ENCODE results near the gene CFI. TPM values are rescaled to one million over a fixed set of nuclear protein-coding genes. Genes with fewer than 3 reads are reported as not detected.
A peak's percentile ranks its signal among the peaks of the same experiment; 100 is the strongest.

Gene CFI
- 3.0 and 4.2 TPM in 2 replicates for total RNA-seq

- H3K4me3 ChIP-seq (ENCODE audit: low read depth, low read length) = peak within 1 kb of the TSS; percentile 40
- no peak for TF ChIP-seq CTCF (IDR thresholded peaks at IDR 0.05; ENCODE audit: insufficient read depth, low read length, poor library complexity, severe bottlenecking)
- DNase-seq (ENCODE audit: low read depth) = no peak
Observed at GRCh38 chr4:109801895-109802319, at the start of gene CFI. Gene CFI (minus strand): TSS chr4:109801999. CDS start chr4:109801971, 28 bp downstream.

GRCh38 chr4:109850601-109851000 is 48.8 kb upstream of the CFI start:
- H3K36me3 ChIP-seq (ENCODE audit: control insufficient read depth, insufficient read depth, low read length) = no peaks in the 10 kb centered on the region
- no peaks in the 10 kb centered on the region for H3K27me3 ChIP-seq (ENCODE audit: control insufficient read depth, insufficient read depth, low read length)
- DNase-seq (ENCODE audit: low read depth) = no peak
- no peak overlapping the region for H3K4me3 ChIP-seq (ENCODE audit: low read depth, low read length)
- no peak for TF ChIP-seq CTCF (IDR thresholded peaks at IDR 0.05; ENCODE audit: insufficient read depth, low read length, poor library complexity, severe bottlenecking)

More at GRCh38 chr4:109801895-109802319, at the start of gene CFI:
- Histone ChIP-seq H3K36me3 (ENCODE audit: control insufficient read depth, insufficient read depth, low read length) (no peaks in the 10 kb centered on the region), H3K27me3 (ENCODE audit: control insufficient read depth, insufficient read depth, low read length) (no peaks in the 10 kb centered on the region)

GRCh38 chr4:109848501-109848900 is 46.7 kb upstream of the CFI start:
- Histone ChIP-seq H3K27me3 (ENCODE audit: control insufficient read depth, insufficient read depth, low read length) (no peaks in the 10 kb centered on the region), H3K4me3 (ENCODE audit: low read depth, low read length) (no peak overlapping the region), H3K36me3 (ENCODE audit: control insufficient read depth, insufficient read depth, low read length) (no peaks in the 10 kb centered on the region)
- no peak for TF ChIP-seq CTCF (IDR thresholded peaks at IDR 0.05; ENCODE audit: insufficient read depth, low read length, poor library complexity, severe bottlenecking)
- DNase-seq (ENCODE audit: low read depth) = no peak

GRCh38 chr4:109847896-109848442 is 46.2 kb upstream of the CFI start, which contains the start of gene LRIT3:
Gene LRIT3 (plus strand): TSS chr4:109848107. CDS start chr4:109848202, 95 bp downstream.
- TF ChIP-seq CTCF (IDR thresholded peaks at IDR 0.05; ENCODE audit: insufficient read depth, low read length, poor library complexity, severe bottlenecking) = no peak

GRCh38 chr4:109846395-109847098 is 44.7 kb upstream of the CFI start:
- H3K36me3 ChIP-seq (ENCODE audit: control insufficient read depth, insufficient read depth, low read length) = no peaks in the 10 kb centered on the region
- DNase-seq (ENCODE audit: low read depth) = no peak
- no peak for TF ChIP-seq CTCF (IDR thresholded peaks at IDR 0.05; ENCODE audit: insufficient read depth, low read length, poor library complexity, severe bottlenecking)
- no peaks in the 10 kb centered on the region for H3K27me3 ChIP-seq (ENCODE audit: control insufficient read depth, insufficient read depth, low read length)
- no peak overlapping the region for H3K4me3 ChIP-seq (ENCODE audit: low read depth, low read length)

More at GRCh38 chr4:109847896-109848442, 46.2 kb upstream of the CFI start, which contains the start of gene LRIT3:
- DNase-seq (ENCODE audit: low read depth) = no peak
- H3K27me3 ChIP-seq (ENCODE audit: control insufficient read depth, insufficient read depth, low read length) = no peaks in the 10 kb centered on the region
- H3K36me3 ChIP-seq (ENCODE audit: control insufficient read depth, insufficient read depth, low read length) = no peaks in the 10 kb centered on the region
- no peak within 1 kb of the TSS for H3K4me3 ChIP-seq (ENCODE audit: low read depth, low read length)

Measured in kidney epithelial cell (primary cell).